Stimulated activated CD4-positive, alpha-beta T cell treated with anti-CD3 and anti-CD28 coated beads, Interleukin-12 subunit alpha, Interleukin-12 subunit beta, amount 100 ng/mL, for 4 hours (primary cell): Measurements from ENCODE around the gene AJUBA.
A peak's percentile ranks its signal among the peaks of the same experiment; 100 is the strongest.
"Not testable (repeated sequence)": the region's sequence is repeated elsewhere in the genome, so short reads cannot be mapped to it uniquely, and the experiment has no call there.

Source experiments
- DNase-seq: peaks from one replicate; pipeline ENCODE4 v3.0.0-alpha.2; 2020

The AJUBA gene

DNA sequence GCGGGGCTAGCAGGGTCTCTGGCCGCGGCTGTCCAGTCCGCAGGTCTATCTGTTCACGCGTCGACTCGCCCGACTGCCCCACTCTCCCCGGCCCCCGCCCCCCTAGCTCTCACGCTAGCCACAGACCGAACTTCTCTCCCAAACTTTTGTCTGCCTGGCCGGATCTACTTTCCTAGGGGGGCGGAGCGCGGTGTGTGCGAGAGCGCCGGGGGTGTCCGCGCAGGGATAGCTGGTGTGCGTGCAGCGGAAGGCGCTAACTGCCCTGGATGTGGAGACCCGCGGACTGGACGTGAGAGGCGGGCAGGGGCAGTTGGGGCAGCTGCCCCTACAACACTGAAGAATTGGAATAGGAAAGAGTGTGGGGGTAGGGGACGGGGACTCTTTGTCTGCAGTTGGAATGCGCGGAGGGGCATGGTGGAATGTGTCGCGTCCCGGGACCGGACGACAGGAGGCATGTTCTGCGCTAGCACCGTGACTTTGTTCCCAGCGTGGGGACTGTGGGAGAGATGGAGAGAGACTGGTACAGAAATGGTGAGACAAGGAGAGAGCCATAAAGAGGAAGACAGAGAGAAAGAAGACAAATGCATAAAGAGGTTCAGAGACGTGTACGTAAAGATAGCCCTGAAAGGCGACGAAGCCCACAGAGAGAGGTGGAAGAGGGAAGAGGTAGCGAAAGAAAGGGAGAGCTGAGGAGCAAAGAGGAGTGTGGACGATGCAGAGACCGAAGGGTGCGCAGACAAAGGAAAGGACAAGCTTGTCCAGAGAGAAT, at the start of gene AJUBA:
Gene AJUBA, minus strand, starts transcription at position 75 of the 769 bp plus-strand sequence. CDS start 285 bp downstream, outside the sequence.
- peak; percentile 73 for DNase-seq

DNA sequence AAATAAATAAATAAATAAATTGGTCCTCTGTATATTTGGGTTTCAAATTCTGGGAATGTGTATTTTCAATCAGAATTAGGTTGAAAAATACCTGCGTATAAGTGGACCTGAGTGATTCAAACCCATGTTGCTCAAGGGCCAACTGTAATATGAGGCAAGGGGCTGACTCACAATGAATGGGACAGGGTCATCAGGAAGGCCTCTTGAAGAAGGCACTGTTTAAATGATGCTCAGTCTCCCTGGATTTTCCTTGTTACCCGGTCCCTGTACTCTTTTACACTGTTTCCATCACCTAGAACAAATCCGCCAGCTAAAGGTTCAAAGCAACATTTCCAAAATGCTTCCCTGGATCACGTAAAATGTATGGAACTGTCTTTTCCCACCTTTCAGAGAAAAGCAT, 48.6 kb upstream of the AJUBA start:
- no peak for DNase-seq

- no peak for DNase-seq
Observed at GRCh38 chr14:23028799-23029198, 46.4 kb upstream of the AJUBA start.

DNA sequence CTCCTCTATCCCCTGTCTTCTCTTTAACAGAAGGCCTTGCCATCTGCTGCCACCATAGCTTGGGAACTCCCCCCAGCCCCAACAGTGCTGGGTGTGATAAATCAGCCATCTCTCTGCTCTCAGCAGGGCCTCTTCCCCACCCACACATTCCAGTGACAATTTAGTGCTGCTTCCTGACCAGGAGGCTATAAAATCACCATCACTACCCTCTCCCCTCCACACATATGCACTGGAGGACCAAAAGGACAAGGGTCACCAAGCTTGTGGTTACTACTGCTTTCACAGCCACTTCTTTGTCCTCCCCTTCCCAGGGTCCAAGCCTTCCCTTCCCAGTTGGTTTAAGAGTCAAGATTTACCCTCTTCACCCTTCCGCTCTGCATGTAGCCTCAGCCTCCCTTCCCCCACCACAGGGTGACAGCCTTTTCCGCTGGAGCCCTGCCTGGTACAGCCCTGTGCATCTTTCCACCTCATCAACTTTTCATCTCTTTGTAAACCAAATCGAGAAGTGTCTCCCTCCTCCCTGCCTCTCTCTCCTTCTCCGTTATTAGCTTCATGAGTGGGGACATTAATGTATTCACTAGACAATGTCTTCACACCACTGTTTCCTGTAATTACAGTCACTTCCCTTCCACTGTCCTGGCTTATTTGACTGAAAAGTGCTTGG, 42.9 kb upstream of the AJUBA start:
- no peak for DNase-seq

- no peak for DNase-seq
Observed at GRCh38 chr14:23024612-23025075, 42.3 kb upstream of the AJUBA start.

DNA sequence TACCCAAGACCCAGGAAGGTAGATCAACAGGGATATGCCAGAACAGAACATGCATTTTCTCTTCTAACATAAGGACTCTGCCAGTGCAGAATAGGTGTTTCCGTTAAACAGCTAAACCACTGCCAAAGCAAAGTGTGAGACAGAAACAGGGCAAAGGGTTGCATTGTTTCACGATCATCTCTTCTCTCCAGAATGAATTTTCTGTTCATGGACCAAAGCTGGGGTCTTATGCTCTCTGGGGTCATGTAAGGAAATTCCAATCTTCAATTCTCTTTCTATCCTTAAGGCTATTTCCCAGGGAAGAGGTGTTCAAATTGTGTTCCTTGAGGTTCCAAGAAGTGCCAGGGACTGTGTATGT, 41.4 kb upstream of the AJUBA start:
- no peak for DNase-seq

GRCh38 chr14:23023022-23023794, 40.9 kb upstream of the AJUBA start:
- no peak for DNase-seq

- DNase-seq, result no peak
Observed at GRCh38 chr14:23021889-23022442, 39.6 kb upstream of the AJUBA start.

- DNase-seq, result no peak
Observed at GRCh38 chr14:23021434-23021833, 39.1 kb upstream of the AJUBA start.

GRCh38 chr14:23020143-23021128, 38.1 kb upstream of the AJUBA start:
- DNase-seq, result no peak

GRCh38 chr14:23018107-23018506, 35.8 kb upstream of the AJUBA start:
- no peak for DNase-seq

GRCh38 chr14:23017091-23017490, 34.7 kb upstream of the AJUBA start:
- no peak for DNase-seq

DNA sequence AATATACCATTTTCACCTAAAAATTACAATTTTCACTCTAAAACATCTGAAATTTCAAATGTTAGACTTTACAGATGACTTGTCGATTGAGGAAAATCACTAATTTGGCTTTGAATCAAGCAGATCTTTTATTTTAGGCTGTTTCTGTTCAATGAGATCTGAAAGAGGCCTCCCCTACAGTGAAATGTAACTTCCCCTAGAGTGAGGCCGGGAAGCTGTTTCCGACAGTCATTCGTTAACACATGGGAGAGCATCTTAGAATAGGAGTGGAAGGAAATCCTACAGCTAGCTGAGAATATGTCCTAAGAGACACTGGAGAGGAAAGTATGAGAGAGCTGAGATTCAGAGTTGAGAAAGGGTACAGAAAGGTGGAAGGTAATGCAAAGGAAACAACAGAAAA, 33.3 kb upstream of the AJUBA start:
- no peak for DNase-seq

- not testable (repeated sequence) for DNase-seq
Observed at GRCh38 chr14:23013749-23014054, 31.4 kb upstream of the AJUBA start.

- DNase-seq, result no peak
Observed at GRCh38 chr14:23013054-23013748, 30.9 kb upstream of the AJUBA start.

DNA sequence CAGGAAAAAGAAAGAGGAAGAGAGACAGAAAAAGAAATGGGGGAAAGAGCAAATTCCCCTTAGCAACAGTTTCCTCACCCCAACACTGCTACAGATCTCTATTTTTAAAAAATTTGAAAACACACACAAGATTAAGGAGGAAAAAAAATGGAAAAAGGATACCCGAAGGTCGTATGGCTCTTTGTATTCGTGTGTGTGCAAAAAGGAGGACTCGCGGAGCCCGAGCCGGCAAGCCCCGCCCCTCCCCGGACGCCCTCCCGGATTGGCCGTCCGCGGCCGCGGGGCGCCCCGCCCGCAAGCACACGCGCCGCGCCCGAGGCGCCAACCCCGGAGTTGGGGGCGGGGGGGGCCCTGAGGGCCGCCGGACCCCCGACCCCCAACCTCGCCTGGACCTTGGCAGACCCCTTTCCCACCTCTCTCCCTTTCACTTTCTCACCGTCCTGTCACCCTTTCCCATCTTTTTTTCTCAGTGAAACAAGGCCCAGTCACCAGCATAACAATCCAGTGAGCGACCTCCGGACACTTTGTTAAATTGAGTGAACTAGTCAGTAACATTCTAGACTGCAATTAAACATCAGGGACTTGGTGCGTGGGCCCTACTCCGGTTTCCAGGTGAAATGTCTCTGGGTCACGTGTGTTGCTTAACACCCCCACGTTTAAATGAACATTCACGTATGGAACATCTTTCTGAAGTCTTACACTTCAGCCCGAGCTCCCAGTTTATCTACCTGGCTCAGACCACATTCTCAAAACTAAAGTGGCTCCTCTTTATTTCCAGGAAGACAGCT, 27.8 kb upstream of the AJUBA start, which contains the start of gene C14orf93:
Gene C14orf93, minus strand, starts transcription at position 205 of the 788 bp plus-strand sequence. CDS start 11,120 bp downstream, outside the sequence.
- DNase-seq, result peak; percentile 82

- no peak for DNase-seq
Observed at GRCh38 chr14:23009483-23009938, 27.2 kb upstream of the AJUBA start.

DNA sequence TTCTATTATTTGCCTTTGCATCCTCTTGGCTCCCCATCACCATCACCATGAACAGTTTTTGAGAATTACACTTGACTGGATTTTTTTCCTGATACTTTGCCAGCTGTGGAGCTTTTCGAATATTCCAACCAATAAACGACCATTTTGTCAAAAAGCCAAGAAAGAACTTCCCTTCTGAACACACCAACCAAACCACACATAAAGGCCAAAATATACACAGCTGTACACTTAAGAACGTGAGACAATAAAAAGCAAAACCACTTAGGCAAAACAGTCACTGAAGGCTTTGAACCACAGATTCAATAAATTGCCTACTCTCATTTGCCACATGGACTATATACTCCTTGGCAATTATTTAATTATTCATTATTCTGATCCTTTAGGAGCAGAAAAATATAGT, 26.5 kb upstream of the AJUBA start:
- DNase-seq, result no peak

DNA sequence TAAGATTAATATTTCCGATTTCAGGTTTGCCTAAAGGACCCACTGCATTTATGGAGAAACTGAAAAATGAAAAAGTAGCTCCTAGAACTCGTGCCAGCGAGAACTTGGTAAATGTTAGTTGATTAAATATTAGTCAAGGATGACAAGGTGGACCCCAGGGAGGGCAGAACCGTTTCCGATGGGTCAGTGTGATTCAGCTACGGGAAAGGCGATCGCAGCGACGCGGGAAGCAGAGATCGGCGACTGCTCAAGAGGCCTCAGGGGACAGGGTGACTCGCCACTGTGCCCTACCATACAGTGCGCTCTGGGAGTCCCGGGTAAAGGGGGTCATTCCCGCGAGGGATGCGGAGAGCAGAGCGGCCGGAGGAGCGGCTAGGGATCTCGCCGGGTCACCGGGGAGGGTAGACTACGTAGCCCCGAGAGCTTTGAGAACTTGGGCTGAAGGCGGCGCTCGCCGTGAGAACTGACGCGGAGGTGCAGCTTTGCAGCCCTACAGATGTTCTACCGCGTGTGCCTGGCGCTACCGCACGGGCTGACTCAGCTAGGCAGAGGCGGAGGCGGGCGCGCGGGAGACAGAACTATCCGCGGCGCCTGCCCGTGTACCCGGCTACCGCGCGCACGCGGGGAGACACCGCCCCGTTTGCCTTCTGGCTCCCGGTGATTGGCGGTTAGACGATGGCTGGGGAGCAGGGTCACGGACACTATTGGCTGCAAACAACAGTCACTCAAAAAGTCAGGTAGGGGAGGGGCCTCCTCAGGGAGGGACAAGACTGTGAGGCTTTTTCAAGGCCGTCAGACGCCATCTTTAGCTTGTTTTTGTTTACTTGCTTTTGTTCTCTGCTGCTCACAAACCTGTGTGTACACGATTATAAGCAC, 24.4 kb upstream of the AJUBA start:
- DNase-seq, result peak; percentile 92

DNA sequence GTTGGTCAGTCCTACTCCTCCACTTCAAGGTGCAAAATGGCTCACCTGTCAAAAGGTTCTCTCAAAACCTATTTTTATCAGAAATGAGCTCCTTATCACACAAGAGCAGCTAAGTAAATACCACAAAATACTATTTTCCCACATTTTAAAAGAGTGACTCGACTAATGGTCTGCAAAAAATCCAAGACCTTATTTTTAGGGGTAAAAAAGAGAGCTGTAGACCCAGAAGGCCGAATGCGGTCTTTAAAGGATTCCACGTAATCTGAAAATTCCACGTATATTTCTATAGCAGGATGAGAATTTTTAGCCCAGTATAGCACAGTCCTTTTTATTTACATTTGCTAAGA, 23.8 kb upstream of the AJUBA start:
- DNase-seq, result no peak
